Activated T-cell treated with anti-CD3 and anti-CD28 coated beads, Interleukin-2, amount 50 U/mL, for 4 hours (primary cell): ENCODE results near the gene MYCBP. TPM values are rescaled to one million over a fixed set of nuclear protein-coding genes. Genes with fewer than 3 reads are reported as not detected.
"Not testable (repeated sequence)": the region's sequence is repeated elsewhere in the genome, so short reads cannot be mapped to it uniquely, and the experiment has no call there.

Source experiments
- ATAC-seq, 2 donors: fragments of 200-7000 bp; cut with Tn5 transposase; one replicate each; pipeline ENCODE4 v1.10.0; 2021
- DNase-seq: peaks from one replicate; pipeline ENCODE4 v3.0.0-alpha.2; 2020
- H3K27me3 Mint-ChIP-seq: one replicate; pipeline ENCODE4 v1.8.0; 2021; ENCODE audit warnings: low read depth, mixed read lengths
- H3K36me3 Mint-ChIP-seq: one replicate; pipeline ENCODE4 v1.8.0; 2022; ENCODE audit warnings: mixed read lengths; ENCODE audit not compliant: insufficient read depth
- H3K4me1 Mint-ChIP-seq: one replicate; pipeline ENCODE4 v1.8.0; 2021; ENCODE audit warnings: low read depth, mixed read lengths
- H3K4me3 Mint-ChIP-seq: one replicate; pipeline ENCODE4 v1.8.0; 2021; ENCODE audit warnings: mild to moderate bottlenecking, moderate library complexity, mixed read lengths
- H3K9me3 Mint-ChIP-seq: one replicate; pipeline ENCODE4 v1.8.0; 2021; ENCODE audit warnings: mixed read lengths
- total RNA-seq, 3 donors: library from RNA; stranded (reverse); gene quantifications; one replicate each; pipeline ENCODE4 v1.2.1, GENCODE V29; 2021

Gene MYCBP
- total RNA-seq, 3 donors from 2014 or later: 38.0 to 50.3 (median 48.9) TPM

DNA sequence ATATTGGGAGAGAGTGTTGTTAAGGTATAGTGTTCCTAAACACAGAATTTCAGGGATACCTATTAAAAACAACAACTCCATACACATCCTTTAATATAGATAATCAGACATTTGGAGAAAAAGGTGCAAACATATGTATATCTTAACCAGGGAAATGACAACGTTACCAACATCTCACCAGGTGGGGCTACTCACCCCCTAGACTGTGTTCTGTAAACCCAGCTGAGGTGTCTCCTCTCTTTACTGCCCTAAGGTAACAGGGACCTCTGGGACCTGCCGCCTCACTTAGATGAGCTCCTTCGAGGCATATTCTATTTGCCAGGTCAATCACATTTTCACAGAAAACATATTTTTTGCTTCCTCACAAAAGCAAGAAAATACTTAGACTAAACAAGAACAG, 26.9 kb downstream of the MYCBP start:
- Mint-ChIP-seq H3K4me1 (peaks cover 12% of the 10 kb centered on the region), H3K36me3 (peaks cover 38% of the 10 kb centered on the region), H3K27me3 (no peaks in the 10 kb centered on the region), H3K4me3 (no peak overlapping the region), H3K9me3 (no peaks in the 10 kb centered on the region)
- ATAC-seq (no peak), DNase-seq (no peak)

DNA sequence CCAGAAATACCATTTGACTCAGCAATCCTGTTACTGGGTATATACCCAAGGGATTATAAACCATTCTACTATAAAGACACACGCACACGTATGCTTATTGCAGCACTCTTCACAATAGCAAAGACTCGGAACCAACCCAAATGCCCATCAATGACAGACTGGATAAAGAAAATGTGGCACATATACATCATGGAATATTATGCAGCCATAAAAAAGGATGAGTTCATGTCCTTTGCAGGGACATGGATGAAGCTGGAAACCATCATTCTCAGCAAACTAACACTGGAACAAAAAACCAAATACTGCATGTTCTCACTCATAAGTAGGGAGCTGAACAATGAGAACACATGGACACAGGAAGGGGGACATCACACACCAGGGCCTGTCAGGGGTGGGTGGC, 28.1 kb downstream of the MYCBP start:
- Mint-ChIP-seq H3K4me1 (peaks cover 14% of the 10 kb centered on the region), H3K36me3 (peaks cover 37% of the 10 kb centered on the region)
- H3K4me3 Mint-ChIP-seq, DNase-seq, H3K27me3 Mint-ChIP-seq, H3K9me3 Mint-ChIP-seq, ATAC-seq: not testable (repeated sequence)

DNA sequence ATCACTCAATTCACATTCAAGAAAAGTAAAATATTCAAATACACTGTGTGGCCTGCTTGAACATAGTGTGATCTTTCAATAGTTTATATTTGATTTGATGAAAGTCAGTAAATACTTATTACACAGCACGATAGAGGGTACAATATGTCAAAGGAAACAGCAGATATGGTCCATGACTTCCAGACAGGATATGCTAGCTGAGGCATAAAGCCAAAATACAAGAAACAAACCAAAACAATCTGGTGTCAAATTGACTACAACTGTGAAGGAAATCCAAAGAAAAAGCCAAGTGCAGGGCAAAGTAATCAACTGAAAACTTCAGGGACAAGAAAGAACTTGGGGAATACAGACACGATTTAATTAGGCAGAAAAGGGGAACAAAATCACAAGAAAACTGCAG, 32.9 kb downstream of the MYCBP start:
- ATAC-seq (no peak), DNase-seq (no peak)
- H3K36me3 Mint-ChIP-seq: peaks cover 40% of the 10 kb centered on the region
- H3K27me3 Mint-ChIP-seq: no peaks in the 10 kb centered on the region
- H3K4me3 Mint-ChIP-seq: no peak overlapping the region
- H3K9me3 Mint-ChIP-seq: no peaks in the 10 kb centered on the region
- H3K4me1 Mint-ChIP-seq: peaks cover 10% of the 10 kb centered on the region

DNA sequence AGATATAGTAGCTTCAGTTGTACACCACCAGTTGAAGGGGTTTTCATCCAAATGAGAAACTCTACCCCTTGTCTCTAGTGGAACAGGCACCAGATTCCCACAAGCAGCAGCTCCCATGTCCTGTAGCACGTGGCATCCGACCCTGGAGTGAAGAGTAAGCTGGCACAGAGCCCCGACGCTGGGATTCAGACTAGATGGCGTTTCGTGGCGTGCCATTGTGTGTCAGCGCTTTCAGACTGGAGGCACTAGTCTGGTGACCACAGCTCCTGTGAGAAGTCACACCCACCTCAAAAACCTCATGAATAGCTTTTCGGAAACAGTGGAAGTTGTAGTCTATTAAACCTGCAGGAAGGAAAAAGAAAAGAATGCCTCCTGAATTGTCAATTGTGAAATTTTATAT, 33.8 kb downstream of the MYCBP start:
- no peaks in the 10 kb centered on the region for H3K9me3 Mint-ChIP-seq

DNA sequence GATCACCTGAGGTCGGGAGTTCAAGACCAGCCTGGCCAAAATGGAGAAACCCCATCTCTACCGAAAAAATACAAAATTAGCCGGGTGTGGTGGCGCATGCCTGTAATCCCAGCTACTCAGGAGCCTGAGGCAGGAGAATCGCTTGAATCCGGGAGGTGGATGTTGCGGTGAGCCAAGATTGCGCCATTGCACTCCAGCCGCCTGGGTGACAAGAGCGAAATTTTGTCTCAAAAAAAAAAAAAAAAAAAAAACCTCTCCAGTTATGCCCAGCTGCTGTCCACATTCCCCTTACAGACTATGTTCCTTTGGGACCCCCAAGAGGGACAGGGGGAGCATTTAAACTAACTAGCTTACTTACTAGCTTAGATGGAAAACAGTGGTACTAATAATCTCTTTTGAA, 36.8 kb downstream of the MYCBP start:
- not testable (repeated sequence) for DNase-seq, H3K9me3 Mint-ChIP-seq, H3K27me3 Mint-ChIP-seq, H3K4me1 Mint-ChIP-seq, H3K4me3 Mint-ChIP-seq, ATAC-seq
- peaks cover 18% of the 10 kb centered on the region for H3K36me3 Mint-ChIP-seq

More for the DNA sequence above, 33.8 kb downstream of the MYCBP start:
- peaks cover 33% of the 10 kb centered on the region for H3K36me3 Mint-ChIP-seq
- no peaks in the 10 kb centered on the region for H3K27me3 Mint-ChIP-seq
- no peak for DNase-seq
- ATAC-seq: no peak
- H3K4me1 Mint-ChIP-seq: peaks cover 10% of the 10 kb centered on the region
- H3K4me3 Mint-ChIP-seq: no peak overlapping the region

DNA sequence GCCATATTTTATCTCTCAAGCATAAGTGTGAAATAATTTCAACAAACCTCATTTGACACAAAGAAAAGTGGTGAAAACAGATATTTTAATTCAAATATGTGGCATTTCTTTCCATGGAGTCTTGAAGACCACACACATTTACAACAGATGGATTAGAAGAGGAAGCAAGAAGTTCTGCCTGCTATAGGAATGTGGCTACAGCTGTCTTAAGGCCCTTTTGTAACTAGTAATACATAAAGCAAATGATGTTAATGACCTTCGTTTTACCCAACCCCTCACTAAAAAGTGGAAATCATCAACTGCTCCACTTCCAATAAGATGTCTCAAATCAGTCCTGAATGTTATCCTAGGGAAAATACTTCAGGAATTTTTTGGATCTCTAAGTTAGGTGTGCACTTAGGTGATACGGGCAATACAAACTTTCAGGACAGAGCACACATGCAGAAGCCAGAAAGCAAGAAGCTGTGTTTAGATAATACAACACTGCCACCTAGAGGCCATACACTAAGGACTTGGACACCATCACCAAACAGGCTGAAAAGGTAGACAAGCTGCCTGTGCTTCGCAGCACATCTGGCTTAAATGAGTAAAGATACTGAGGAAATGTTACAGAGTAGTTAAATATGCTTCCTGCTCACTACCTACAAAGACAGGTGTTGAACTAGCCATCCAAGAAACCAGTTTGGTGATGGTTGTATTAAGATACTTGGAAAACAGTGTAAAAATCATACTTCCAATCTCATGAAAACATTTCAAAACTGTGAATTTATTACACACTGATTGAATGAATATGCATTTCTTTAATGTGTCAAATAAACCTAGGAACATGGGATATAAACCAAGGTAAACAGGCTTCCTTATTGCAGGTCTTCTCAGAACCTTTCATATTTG, 38.0 kb downstream of the MYCBP start:
- no peaks in the 10 kb centered on the region for H3K9me3 Mint-ChIP-seq
- DNase-seq (peak; percentile 26), ATAC-seq (peak; percentile 88 to 89)
- no peaks in the 10 kb centered on the region for H3K4me1 Mint-ChIP-seq
- peaks cover 14% of the 10 kb centered on the region for H3K36me3 Mint-ChIP-seq
- H3K4me3 Mint-ChIP-seq: no peak overlapping the region
- H3K27me3 Mint-ChIP-seq: peaks cover 6% of the 10 kb centered on the region

DNA sequence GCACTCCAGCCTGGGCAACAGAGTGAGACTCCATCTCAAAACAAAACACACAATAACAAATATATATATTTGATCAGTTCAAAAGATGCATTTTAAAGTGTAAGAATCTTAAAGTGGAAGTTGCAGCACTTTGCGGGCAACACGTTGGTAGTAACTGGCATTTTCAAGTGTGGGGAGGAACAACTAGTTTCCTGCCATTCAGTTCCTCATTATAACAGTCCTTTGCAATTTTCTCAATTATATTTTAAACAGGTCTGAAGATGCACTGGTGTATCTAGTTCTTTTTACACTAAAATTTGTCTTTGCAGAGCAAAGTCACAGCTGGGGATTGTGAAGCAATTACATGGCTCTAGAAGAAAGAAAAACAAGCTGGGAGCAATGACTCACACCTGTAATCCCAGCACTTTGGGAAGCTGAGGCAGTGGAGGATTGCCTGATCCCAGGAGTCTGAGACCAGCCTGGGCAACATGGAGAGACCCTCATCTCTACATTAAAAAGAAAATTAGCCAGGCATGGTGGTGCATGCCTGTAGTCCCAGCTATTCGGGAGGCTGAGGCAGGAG, 38.8 kb downstream of the MYCBP start:
- DNase-seq: no peak
- Mint-ChIP-seq H3K4me1 (no peaks in the 10 kb centered on the region), H3K4me3 (no peak overlapping the region), H3K9me3 (no peaks in the 10 kb centered on the region), H3K27me3 (peaks cover 14% of the 10 kb centered on the region), H3K36me3 (peaks cover 13% of the 10 kb centered on the region)
- no peak for ATAC-seq

DNA sequence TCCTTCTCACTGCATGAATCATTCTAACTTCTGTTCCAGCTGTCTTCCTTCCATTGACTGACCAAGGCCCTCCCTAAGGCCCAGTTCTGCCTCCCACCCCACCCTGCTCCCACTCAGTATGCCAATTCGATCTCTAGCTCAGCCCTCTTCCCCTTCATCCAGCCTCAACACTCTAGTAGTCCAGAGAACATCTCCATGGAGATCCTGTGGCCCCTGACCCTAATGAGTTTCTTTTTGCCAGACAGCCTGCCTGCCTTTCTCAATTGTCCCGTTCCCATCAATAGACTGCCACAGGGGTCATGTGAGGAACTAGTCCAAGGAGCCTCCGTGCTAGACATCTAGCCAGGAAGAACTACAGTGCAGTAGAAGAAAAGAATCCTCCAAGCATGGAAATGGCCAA, 40.0 kb downstream of the MYCBP start:
- peaks cover 18% of the 10 kb centered on the region for H3K27me3 Mint-ChIP-seq
- DNase-seq: no peak
- H3K9me3 Mint-ChIP-seq: no peaks in the 10 kb centered on the region
- ATAC-seq: no peak
- no peaks in the 10 kb centered on the region for H3K4me1 Mint-ChIP-seq
- H3K4me3 Mint-ChIP-seq: no peak overlapping the region
- peaks cover 4% of the 10 kb centered on the region for H3K36me3 Mint-ChIP-seq

DNA sequence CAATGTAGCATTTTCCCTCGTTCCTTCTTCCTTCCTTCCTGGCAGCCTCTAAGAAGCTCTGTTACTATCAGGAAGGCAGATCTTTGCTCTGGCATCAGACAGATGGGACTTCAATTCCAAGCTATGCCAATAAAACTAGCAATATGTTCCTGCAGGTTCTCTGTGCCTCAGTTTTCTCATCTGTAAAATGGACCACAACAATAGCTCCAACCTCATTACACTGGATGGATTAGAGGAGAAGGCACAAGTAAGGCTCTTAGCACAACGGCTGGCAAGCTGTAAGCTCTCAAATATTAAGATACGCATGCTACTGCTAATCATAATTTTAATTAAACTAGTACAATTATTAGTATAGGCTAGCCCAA, 40.8 kb downstream of the MYCBP start:
- DNase-seq: no peak
- no peaks in the 10 kb centered on the region for H3K36me3 Mint-ChIP-seq
- peaks cover 18% of the 10 kb centered on the region for H3K27me3 Mint-ChIP-seq
- no peak overlapping the region for H3K4me3 Mint-ChIP-seq
- no peaks in the 10 kb centered on the region for H3K9me3 Mint-ChIP-seq
- no peak for ATAC-seq
- no peaks in the 10 kb centered on the region for H3K4me1 Mint-ChIP-seq

DNA sequence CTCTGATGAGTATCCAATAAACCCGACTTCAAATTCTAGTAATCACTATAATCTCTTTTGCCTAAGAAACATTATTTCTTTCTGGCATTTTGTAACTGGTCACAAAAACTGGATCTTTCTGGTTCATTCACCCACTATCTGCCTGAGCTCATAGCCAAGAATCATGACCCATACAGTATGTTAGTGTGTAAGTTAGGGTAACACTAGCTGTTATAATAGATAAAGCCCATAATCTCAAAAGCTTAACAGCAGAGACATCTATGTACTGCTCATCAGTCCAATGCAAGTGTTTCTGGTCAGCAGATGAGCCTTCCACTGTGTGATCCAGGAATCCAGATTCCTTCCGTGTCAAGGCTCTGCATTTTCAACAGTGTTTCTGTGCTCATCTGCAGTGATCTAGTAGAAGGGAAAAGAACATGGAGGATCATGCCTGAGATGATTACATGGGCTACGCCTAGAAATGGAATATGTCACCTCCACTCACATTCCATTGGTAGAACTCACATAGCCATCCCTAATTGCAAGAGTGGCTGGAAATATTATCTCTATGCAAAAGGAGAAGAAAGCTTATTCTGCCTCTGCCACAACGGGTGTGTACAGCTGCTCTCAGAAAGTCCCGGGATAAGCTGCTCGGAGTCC, 41.3 kb downstream of the MYCBP start:
- H3K4me1 Mint-ChIP-seq: no peaks in the 10 kb centered on the region
- H3K9me3 Mint-ChIP-seq: no peaks in the 10 kb centered on the region
- DNase-seq: no peak
- ATAC-seq: no peak
- H3K27me3 Mint-ChIP-seq: peaks cover 23% of the 10 kb centered on the region
- no peak overlapping the region for H3K4me3 Mint-ChIP-seq
- H3K36me3 Mint-ChIP-seq: no peaks in the 10 kb centered on the region

DNA sequence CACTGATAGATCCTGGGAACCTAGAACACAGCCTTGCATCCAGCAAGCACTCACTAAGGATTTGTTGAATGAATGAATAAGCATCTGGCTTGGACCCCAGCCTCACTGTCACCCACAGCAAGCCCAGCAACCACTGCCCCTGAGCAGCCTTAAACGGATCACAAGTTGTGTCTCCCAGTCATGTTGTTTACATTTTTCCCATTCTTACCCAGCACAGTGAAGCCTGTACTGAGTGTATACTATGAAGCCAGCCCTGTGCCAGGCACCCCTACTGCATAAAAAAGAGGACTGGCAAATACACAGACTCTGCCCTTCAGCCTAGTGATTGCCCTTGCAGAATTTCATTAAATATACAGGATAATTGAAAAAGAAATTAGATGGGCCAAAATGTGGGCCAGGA, 43.8 kb downstream of the MYCBP start:
- DNase-seq (no peak), ATAC-seq (no peak)
- no peaks in the 10 kb centered on the region for H3K4me1 Mint-ChIP-seq
- H3K27me3 Mint-ChIP-seq: peaks cover 35% of the 10 kb centered on the region
- H3K9me3 Mint-ChIP-seq: no peaks in the 10 kb centered on the region
- no peaks in the 10 kb centered on the region for H3K36me3 Mint-ChIP-seq
- no peak overlapping the region for H3K4me3 Mint-ChIP-seq

DNA sequence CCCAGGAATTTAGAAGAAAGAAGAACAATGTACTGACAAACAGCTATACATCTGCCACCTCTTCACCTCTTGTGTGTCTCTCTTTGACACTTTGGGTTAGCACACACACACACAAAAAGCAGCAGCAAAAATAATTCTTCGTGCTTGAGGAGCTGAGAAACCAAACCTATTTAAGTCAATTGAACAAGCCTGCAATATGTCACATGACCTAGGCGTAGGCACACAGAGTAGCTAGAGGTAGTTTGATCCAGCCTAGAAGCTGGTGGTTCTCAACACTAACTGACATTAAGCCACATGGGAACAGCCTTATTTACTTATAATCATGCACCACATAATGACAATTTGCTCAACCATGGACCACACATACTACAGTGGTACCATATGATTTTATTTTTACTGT, 45.8 kb downstream of the MYCBP start:
- Mint-ChIP-seq H3K4me3 (no peak overlapping the region), H3K9me3 (no peaks in the 10 kb centered on the region), H3K36me3 (no peaks in the 10 kb centered on the region), H3K27me3 (peaks cover 43% of the 10 kb centered on the region), H3K4me1 (no peaks in the 10 kb centered on the region)
- ATAC-seq (no peak), DNase-seq (no peak)

DNA sequence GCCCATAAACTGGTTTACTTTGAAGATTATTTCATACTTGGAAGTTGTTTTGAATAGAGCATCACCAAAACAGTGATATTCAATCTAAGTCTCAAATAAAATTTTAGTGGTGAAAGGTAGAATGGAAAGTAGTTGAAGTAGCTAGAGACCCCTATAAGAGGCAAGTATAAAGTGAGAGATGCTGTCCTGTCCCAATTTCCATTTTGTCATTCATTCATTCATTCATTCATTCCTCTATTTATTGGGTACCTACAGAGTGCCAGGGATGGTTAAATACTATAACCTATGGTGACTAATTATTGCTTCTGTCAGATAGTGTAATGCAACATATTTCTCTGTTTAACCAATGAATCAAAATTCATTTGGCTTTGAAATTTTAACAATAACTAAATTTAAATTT, 46.3 kb downstream of the MYCBP start:
- H3K27me3 Mint-ChIP-seq: peaks cover 43% of the 10 kb centered on the region
- DNase-seq (no peak), ATAC-seq (no peak)
- no peak overlapping the region for H3K4me3 Mint-ChIP-seq
- H3K36me3 Mint-ChIP-seq: no peaks in the 10 kb centered on the region
- H3K9me3 Mint-ChIP-seq: no peaks in the 10 kb centered on the region
- no peaks in the 10 kb centered on the region for H3K4me1 Mint-ChIP-seq

DNA sequence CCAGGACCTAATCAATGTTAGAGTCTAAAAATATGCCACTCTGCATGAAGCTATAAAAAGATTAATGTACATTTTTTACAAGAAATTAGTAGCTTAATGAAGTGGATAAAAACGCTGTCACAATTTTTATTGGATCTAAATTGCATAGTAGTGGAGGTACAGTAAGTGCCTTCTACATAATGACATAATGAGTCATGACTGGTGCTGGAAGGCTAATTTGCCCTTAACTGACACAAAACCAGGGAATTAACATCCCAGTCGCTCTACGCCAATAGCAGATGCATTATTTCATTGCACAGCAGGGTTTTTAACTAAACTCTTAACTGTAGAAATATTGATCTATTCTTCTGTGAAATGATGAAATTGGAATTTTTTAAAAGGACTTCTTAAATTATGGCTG, 46.9 kb downstream of the MYCBP start:
- ATAC-seq (no peak), DNase-seq (no peak)
- Mint-ChIP-seq H3K27me3 (peaks cover 48% of the 10 kb centered on the region), H3K4me1 (no peaks in the 10 kb centered on the region), H3K4me3 (no peak overlapping the region), H3K9me3 (no peaks in the 10 kb centered on the region), H3K36me3 (no peaks in the 10 kb centered on the region)

DNA sequence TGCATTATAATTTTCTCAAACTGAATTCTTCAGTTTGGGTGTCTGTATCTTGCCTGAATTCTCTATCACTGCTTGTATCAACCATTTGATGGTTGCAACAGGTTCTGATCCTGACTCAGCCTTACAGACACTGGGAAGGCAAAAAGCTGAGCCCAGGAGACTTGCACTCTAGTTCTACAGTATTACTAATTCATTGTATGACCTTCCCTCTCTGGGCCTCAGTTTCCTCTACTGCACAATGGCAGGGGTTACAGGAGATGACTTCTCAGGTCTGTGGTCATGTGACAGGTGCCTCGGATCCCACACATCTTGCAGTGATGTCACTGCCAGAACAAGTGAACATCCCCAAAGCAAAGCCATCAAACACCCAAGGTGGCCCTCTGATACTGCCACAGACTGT, 52.3 kb downstream of the MYCBP start:
- Mint-ChIP-seq H3K27me3 (peaks cover 59% of the 10 kb centered on the region), H3K4me1 (peaks cover 2% of the 10 kb centered on the region), H3K36me3 (no peaks in the 10 kb centered on the region), H3K9me3 (no peaks in the 10 kb centered on the region), H3K4me3 (no peak overlapping the region)
- no peak for DNase-seq
- no peak for ATAC-seq
